ENCODE data around the gene MGAT5B. TPM values are rescaled to one million over a fixed set of nuclear protein-coding genes. Genes with fewer than 3 reads are reported as not detected.

Gene MGAT5B
- total and polyA plus RNA-seq, 2 of the 13 experiments (the other 11 are each of a cell fraction or from before 2014, with no cell fraction given), result 0.07 to 0.13 TPM

- Histone ChIP-seq H3K27ac (ENCODE audit: extremely low read length, insufficient read depth, low read length) (no peak overlapping the region), H2AFZ (ENCODE audit: low read length) (no peak overlapping the region), H3K9ac (ENCODE audit: insufficient read depth, low read depth, low read length) (no peak overlapping the region), H3K9me3 (ENCODE audit: low read length) (no peaks in the 10 kb centered on the region), H3K4me3 (replicated peaks in 1 of 3; ENCODE audit: insufficient read depth in 1 of 3, low read depth in 2 of 3, low read length in 3 of 3) (no peak overlapping the region), H3K36me3 (replicated peaks in 1 of 2; ENCODE audit: control insufficient read depth in 1 of 2, insufficient read depth in 2 of 2, low read length in 2 of 2) (no peaks in the 10 kb centered on the region), H4K20me1 (ENCODE audit: insufficient read depth, low read length) (peaks cover 5% of the 10 kb centered on the region; the same call in 1 of the 2 replicates), H3K79me2 (ENCODE audit: insufficient read depth, low read length) (no peaks in the 10 kb centered on the region), H3K27me3 (ENCODE audit: control insufficient read depth in 1 of 2, insufficient read depth in 2 of 2, low read length in 2 of 2) (peaks cover 2 to 60% of the 10 kb centered on the region in 2 experiments; a peak in 3 of 5 replicates), H3K4me1 (ENCODE audit: insufficient read depth, low read length) (0 out of 2 replicates have a peak, but pooled peaks cover 7% of the 10 kb centered on the region), H3K4me2 (ENCODE audit: low read depth, low read length) (no peak overlapping the region)
- intact Hi-C loops (cut with micrococcal nuclease; ENCODE audit: unreplicated experiment) (no loop called here), in situ Hi-C loops (cut with HindIII; ENCODE audit: extremely low pct_ligation_motif_present, low pct_unique_long_range_greater_than_20kb) (no loop called here)
- FAIRE-seq (no peak), DNase-seq (ENCODE audit: low spot score) (no peak), ATAC-seq (no peak)
- no peak for TF ChIP-seq TAF1 (CRISPR knock-in tag; IDR thresholded peaks at IDR 0.05)
- no peak for TF ChIP-seq SIX1 (CRISPR knock-in tag; IDR thresholded peaks at IDR 0.05; ENCODE audit: borderline replicate concordance)
- TF ChIP-seq REST (IDR thresholded peaks at IDR 0.05; ENCODE audit: borderline replicate concordance in 1 of 2, low read depth in 1 of 2, low read length in 2 of 2), result peak in 1 of 2 experiments; percentile 34; a peak in 3 of 4 replicates
- no peak for TF ChIP-seq RELA (CRISPR knock-in tag; IDR thresholded peaks at IDR 0.05)
- no peak for TF ChIP-seq ZMYM2 (CRISPR knock-in tag; IDR thresholded peaks at IDR 0.05)
- CTCF ChIA-PET (ENCODE audit: low intra/inter-chr PET ratio, low total read pairs), result no interaction called here
- 35% methylated on average over 4 of the region's 5 CpGs for WGBS (ENCODE audit: low lambda C conversion rate)
- POLR2A ChIA-PET, result no interaction called here
- no TSS peak for BruUV-seq (replicated peaks)
Observed at GRCh38 chr17:76886395-76886794, 18.2 kb downstream of the MGAT5B start.

Measured in HepG2 (cell line).